NCI-H146 treated with DMSO at 0.1 percent for 48 hours (cell line): ENCODE results near the gene LRRC27.

Source experiments
- DNase-seq: peaks from one replicate; lab custom pipeline; 2025; ENCODE audit not compliant: unreplicated experiment; lab: John Stamatoyannopoulos, UW

The LRRC27 gene

DNA sequence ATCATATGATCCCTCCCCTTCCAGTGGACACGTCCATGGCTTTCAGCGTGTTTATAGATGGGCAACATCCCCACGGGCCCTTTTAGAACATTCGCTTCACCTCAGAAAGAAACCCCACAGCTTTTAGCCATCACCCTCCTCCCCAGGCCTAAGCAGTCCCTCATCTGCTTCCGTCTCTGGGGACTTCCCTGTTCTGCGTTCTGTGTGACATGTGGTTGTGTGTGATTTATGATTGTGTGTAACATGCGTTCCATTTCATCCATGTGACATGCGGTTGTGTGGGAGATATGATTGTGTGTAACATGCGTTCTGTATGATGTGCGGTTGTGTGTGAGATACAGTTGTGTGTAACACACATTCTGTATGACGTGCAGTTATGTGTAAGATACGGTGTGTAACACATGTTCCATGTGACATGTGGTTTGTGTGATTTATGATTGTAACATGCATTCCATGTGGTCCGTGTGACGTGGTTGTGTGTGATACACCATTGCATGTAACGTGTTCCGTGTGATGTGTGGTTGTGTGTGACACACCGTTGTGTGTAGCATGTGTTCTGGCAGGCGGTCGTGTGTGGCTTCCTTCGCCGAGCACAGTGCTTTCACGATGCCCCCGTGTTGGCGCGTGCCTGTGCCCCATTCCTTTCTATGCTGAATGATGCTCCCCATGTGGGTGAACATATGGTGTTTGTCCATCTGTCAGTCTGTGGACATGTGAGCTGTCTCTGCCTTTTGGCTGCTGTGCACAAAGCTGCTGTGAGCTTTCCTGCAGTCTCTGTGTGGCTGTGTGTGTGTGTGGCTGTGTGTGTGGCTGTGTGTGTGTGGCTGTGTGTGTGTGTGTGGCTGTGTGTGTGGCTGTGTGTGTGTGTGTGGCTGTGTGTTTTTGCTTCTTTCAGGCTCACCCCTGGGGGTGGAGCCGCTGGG, 91.2 kb downstream of the LRRC27 start:
- no peak for DNase-seq

DNA sequence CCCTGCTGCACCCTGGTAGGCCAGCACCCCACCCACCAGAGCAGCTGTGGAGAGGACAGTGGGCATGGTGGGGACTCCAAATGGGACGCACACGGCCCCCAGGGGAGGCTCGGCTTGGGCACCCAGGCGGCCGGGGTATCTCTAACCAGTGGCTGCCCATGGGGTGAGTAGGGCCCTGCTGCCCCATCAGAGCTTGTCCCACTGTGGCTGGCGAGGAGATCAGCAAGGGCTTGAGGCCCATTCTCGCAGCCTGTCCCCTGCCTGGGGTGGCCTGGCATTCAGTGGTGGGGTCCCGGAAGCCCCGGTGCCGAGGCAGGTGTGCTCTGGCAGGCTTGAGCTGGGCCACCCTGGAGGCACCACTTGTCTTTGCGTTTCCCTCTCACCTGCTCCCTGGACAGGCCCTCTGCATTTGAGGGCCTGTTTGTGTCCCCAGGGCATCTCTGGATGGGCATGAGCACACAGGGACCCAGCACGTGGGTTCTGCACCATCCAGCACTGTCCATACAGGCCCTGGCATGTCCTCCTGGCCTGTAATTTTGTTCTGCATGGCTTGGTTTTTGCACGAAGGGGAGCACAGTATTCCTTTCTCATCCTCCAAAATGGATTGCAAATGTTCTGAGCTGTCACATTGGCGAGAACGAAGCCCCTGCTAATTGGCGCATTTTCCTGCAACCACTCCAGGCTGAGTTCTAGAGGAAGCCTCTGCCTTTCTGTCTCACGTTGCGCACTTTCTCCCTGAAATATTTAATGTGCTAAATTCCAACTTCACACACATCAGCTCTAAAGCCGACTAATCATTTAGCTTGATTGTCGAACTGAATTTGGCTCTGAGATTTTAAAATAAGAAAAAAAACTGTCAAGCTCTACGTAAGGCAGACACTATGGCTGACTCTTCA, 92.2 kb downstream of the LRRC27 start:
- DNase-seq, result no peak

DNA sequence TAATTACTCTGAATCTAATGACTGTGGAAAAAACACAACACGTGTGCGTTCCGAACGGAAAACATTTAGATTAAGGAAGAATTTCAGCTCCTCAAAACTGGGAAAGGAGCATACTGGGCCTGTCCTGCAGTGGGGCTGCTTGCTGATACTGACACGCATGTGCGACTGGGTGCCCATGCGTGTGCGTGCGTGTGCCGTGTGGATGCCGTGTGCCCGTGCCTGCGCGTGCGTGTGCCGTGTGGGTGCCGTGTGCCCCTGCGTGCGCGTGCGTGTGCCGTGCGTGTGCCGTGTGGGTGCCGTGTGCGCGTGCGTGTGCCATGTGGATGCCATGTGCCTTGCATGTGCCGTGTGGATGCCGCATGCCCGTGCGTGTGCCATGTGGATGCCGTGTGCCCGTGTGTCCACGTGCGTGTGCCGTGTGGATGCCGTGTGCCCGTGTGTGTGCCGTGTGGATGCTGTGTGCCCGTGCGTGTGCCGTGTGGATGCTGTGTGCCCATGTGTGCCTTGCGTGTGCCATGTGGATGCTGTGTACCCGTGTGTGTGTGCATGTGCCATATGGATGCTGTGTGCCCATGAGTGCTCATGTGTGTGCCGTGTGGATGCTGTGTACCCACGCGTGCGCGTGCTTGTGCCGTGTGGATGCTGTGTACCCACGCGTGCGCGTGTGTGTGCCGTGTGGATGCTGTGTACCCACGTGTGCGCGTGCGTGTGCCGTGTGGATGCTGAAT, 93.2 kb downstream of the LRRC27 start:
- DNase-seq, result no peak

DNA sequence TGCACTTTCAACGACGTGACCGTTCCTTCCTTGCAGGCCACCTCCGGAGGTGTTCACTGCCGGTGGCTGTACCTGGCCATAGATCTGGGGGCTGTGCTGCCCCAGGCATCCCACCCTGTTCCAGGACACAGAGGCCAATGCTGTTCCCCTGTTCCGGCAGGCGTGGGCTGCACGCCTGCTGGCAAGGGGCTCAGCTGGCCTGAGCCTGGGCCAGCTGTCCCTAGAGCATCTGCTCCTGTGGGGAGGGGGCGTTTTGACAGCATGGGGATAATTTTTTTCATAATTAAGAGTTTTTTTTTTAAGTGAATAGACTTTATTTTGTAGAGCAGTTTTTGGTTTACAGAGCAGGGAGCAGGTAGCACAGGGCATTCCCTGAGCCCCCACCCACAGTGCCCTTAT, 93.8 kb downstream of the LRRC27 start:
- no peak for DNase-seq

DNA sequence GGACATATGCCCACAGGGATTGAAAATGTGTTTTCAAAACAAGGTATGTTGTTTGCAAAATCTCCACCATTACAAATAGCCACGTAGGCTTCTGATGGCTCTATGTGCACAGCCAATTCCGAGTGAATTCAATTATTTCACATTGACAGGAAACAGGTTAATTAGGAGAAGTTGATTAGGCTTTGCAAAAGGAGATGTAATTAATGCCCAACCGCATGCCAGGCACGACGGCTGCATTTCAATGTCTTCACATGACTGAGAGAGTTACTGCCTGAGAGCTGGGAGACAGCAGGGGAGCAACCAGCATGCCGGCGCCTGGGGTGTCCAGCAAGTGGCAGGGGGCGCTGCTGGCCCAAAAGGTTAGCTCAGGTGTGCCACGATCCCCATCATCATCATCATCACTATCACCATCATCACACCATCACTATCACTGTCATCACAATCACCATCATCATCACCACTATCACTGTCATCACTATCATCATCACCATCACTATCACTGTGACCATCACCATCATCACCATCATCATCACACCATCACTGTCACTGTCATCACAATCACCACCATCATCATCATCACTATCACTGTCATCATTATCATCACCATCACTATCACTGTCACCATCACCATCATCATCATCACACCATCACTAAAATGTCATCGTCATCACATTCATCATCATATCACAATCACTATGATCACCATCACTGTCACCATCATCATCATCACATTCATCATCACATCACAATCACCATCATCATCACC, 95.2 kb downstream of the LRRC27 start:
- DNase-seq, result no peak

DNA sequence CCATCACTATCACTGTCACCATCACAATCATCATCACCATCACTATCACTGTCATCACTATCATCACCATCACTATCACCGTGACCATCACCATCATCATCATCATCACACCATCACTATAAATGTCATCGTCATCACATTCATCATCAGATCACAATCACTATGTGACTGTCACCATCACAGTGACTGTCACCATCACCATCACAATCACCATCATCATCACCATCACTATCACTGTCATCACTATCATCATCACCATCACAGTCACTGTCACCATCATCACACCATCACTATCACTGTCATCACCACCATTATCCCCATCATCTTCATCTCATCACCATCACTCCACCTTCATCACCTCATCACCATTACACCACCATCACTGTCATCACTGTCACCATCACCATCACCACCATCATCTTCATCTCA, 96.0 kb downstream of the LRRC27 start:
- DNase-seq, result no peak

DNA sequence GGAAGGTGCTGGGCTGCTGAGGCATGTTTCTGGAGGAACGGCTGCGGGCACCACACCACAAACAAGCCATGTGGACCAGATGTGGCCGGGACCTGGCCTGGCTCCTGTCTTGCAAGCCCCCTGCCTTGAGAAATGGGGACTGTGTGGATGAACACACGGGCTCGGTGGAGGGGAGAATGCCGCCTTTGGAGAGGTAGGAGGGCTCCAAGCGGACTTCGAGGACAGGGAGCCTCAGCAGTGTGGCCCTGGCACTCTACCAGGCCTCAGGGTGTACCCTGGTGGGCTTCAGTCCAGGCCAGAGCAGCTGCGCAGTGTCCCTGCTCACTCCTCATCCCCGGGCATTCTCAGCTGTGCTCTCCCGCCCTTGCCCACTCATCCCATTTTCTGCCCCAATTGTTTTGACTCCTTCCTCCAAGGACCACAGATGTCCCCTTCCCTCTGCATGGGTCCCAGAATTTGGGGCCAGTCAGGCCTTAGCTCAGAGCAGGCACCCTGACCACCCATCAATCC, 96.5 kb downstream of the LRRC27 start:
- DNase-seq, result no peak
